GM21390 (cell line): Measurements from ENCODE around the gene ZNG1A.
"Not testable (repeated sequence)": the region's sequence is repeated elsewhere in the genome, so short reads cannot be mapped to it uniquely, and the experiment has no call there.

ENCODE experiments used
- ATAC-seq: cut with Tn5 transposase; IDR thresholded peaks from one replicate; pipeline ENCODE4 v1.9.1; 2021; ENCODE audit not compliant: unreplicated experiment

ZNG1A gene

GRCh38 chr9:178140-178825 is 573 bp downstream of the ZNG1A start:
- not testable (repeated sequence) for ATAC-seq

DNA sequence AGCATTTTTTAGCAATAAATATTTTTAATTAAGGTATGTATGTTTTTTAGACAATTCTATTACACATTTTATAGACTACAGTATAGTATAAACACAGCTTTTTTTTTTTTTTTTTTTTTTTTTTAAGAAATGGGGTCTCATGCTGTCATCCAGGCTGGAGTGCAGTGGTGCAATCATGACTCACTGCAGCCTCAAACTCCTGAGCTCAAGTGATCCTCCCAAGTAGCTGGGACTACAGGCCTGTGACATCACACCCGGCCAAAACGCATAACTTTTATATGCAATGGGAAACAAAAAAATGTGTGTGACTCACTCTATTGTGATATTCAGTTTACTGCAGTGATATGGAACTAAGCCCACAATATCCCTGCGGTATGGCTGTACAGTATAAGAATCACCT is 9.1 kb downstream of the ZNG1A start:
- not testable (repeated sequence) for ATAC-seq

DNA sequence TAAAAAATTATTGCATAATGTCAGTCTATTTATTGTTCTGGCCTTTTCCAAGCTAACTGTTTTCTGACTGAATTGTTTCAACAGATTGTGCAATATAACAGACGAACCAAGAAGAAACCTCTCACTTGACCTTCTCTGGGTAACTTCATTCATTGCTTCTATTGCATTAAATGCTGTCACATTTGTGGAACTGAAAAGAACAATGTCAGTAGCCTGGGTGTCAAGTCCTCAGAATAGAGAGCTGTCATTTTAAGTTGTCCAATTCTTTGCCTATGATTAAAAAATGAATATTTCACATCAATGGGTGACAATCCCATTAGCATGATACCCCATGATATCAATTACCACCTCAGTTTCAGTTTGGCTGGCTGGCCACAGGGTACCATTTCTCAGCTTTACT is 19.0 kb downstream of the ZNG1A start:
- not testable (repeated sequence) for ATAC-seq

- ATAC-seq: not testable (repeated sequence)
Observed at GRCh38 chr9:151173-151572, 27.7 kb downstream of the ZNG1A start.

- ATAC-seq: not testable (repeated sequence)
Observed at GRCh38 chr9:139880-140279, 39.0 kb downstream of the ZNG1A start.

DNA sequence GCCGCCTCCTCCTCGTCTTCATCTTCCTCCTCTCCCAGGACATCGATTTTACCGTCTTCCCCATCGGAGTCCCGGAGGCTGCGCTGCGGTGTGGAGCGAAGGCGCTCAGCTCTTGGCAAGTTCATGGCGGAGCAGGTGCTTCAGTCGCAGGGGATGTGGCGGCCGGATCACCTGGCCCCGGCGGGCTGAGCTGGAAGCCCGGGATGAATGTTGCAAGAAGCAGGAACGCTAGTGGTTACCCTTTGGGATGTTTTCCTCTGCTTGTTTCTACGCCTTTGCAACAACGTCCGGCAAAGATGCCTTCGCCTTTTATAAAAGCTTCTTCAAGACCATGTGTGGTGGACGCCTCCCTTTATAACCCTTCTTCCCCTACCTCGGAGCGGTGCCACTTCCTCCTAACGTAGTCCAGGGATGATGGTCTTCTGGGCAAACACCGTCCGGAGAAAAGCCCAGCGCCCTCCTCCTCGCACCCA is 60.8 kb downstream of the ZNG1A start, which contains the start of gene FOXD4:
FOXD4 (minus strand) TSS at position 423 of the 473 bp plus-strand sequence; CDS start at position 125, 298 bp downstream.
- ATAC-seq: not testable (repeated sequence)

- not testable (repeated sequence) for ATAC-seq
Observed at GRCh38 chr9:117144-117994, 61.5 kb downstream of the ZNG1A start.

- ATAC-seq: not testable (repeated sequence)
Observed at GRCh38 chr9:116239-117077, 62.4 kb downstream of the ZNG1A start.

GRCh38 chr9:115118-115451 is 63.8 kb downstream of the ZNG1A start:
- ATAC-seq: not testable (repeated sequence)

DNA sequence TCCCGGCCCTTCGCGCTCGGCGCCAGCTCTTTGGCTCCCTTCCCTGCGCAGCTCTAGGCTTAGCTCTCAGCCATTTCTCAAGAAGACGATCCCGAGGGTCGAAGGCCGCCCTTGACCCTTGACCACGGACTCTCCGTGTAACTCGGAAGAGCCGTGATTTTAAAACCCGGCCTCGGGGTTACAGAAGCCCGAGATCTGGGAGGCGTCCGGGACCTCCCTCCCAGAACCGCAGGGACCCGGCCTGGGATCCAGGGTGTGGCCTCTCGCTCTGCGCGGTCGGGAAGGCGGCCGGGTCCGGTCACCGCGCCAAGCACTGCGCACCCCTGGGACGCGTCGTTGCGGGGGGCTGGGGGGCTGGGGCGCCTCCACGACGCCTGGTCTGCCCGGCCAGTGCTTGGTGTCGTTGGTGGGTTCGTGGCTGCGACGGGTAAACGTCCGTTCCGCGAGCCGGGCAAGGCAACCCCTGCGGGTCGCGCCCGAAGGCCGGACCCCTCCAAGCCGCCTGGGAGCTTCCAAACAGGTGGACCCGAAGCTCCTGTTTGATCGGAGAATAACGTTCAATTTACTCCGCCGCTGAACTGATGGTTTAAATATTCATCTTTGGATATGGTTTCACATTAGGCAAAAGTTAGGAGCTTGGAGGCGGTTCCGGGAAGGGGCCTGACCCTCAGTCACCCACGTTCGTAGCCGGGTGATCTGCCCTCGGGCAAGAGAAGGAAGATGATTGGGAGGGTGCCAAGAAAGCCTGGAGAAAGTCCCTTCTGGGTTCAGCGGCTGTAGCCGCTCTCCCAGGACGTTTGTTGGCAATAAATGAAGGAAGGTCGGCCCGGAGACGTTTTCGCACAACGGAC is 64.4 kb downstream of the ZNG1A start:
- ATAC-seq: peak; percentile 25

- ATAC-seq: peak; percentile 65
Observed at GRCh38 chr9:113468-114266, 65.2 kb downstream of the ZNG1A start.

- peak; percentile 13 for ATAC-seq
Observed at GRCh38 chr9:112589-113467, 66.0 kb downstream of the ZNG1A start.

DNA sequence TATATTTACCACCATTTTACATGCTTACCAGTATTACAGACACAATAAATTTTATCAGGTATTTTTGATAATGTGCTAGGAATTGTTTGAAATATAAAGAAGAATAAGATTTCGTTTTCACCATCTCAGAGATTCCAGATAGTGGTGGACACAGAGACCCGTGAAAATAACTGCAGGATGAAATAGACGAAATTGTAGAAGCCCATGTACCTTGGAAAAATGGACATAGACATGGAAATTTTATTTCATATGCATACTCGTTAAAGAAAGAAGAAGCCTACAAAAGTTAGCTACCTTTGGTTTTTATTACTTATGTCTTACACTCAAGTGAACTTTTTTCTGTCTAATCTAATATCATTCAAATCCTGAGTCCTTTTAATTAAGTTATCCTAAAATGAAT is 68.2 kb downstream of the ZNG1A start:
- ATAC-seq: not testable (repeated sequence)

- not testable (repeated sequence) for ATAC-seq
Observed at GRCh38 chr9:109540-109939, 69.3 kb downstream of the ZNG1A start.

DNA sequence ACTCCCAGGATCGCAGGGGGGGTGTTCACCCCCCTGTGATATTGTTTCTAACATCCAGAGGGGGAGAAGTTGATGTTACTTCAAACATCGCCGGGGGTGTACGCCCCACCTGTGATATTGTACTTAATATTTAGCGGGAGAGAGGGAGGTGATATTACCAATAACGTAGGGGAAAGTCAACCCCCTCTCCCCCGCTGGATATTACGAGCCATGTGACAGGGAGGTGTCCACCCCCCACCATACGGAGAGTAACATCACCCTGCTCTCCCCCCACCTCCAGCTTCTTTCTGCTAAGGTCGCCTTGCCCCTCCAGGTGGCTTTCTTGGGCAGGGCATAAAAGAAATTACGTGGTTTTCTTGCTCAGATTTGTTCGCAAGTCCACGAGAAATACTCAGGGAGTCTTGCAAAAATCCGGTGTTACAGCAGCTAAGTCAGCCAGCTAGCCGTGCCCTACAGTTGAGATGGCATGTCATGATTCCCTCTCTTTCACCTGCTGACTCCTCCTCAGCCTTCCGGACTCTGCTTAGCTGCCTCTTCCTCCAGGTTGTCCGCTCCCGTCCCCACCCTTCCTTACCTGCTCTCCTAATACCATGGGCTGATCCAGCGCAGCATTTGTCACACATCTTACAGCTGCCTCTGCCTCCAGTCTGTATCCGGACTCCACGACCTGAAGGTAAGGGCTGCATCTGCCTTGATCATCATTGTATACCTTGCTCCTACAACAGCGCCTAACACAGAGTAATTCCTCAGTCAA is 69.9 kb downstream of the ZNG1A start:
- ATAC-seq: not testable (repeated sequence)

- not testable (repeated sequence) for ATAC-seq
Observed at GRCh38 chr9:105991-106390, 72.9 kb downstream of the ZNG1A start.

GRCh38 chr9:100430-100829 is 78.4 kb downstream of the ZNG1A start:
- not testable (repeated sequence) for ATAC-seq

DNA sequence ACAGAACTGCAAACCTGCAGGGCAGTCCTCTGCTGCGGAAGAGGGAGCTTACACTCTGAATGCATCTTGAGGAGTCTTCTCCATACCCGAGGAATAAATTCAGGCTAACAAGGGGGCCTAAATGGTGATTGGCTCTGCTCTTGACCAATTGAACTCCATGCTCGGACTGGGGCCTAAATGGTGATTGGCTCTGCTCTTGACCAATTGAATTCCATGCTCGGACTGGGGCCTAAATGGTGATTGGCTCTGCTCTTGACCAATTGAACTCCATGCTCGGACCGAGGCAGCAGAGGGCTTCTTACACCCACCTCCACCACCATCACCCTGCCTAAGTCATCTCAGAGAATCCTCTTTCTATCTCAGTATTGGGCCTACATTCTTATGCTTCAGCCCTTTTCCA is 79.0 kb downstream of the ZNG1A start:
- not testable (repeated sequence) for ATAC-seq
